DMS53 (cell line): ENCODE data around the gene PAPSS2.

ENCODE experiments used
- DNase-seq: peaks from one replicate; lab custom pipeline; 2025; lab: John Stamatoyannopoulos, UW

Gene PAPSS2

DNA sequence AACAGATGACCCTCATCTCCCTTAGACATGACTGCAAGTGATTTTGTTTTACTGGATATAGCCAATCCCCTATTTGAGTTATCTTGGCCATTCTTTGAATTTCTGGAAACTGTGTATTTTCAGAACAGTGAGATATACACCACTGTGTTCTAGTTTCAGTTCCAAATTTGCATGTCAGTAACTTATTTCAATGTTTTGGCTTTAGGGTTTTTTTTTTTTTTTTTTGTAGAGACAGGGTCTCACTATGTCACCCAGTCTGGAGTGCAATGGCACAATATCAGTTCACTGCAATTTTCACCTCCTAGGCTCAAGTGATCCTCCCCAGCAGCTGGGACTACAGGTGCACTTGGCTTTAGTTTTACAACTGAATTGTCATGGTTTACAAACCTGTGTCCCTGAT, 91.1 kb downstream of the PAPSS2 start:
- DNase-seq, result no peak

DNA sequence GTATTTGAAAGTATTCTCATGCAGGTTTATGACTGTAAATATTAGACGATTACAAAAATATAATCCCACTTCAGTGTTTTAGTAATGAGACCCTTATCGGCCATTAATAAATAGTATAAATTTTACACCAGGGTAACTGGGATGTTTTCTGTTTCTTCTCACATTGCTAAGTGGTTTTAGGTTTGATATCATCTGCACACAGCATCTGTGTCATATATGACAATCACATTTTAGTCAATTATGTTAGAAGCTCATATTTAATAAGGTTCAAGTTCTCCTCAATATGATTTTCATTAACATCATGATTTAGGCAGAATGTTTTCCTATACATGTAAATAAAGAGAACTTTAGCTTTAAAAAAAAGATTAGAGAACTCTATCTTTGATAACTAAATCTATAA, 91.6 kb downstream of the PAPSS2 start:
- no peak for DNase-seq

DNA sequence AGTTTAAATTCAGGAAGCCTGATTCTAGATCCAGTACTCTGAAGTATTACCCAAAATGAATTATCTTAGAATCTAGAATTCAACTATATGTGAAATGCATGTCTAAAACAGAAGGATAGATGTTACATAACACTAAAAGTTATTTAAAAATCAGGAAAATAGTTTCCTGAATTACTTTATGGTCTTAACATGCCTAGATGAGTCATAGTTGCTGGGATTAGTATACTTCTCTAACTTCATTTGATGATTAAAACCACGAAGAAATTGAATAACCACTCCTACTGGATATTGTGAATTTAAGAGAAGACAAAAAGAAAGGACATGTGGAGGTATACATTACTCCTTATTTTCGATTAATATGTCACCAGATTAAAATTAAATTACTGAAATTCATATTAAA, 92.9 kb downstream of the PAPSS2 start:
- no peak for DNase-seq

DNA sequence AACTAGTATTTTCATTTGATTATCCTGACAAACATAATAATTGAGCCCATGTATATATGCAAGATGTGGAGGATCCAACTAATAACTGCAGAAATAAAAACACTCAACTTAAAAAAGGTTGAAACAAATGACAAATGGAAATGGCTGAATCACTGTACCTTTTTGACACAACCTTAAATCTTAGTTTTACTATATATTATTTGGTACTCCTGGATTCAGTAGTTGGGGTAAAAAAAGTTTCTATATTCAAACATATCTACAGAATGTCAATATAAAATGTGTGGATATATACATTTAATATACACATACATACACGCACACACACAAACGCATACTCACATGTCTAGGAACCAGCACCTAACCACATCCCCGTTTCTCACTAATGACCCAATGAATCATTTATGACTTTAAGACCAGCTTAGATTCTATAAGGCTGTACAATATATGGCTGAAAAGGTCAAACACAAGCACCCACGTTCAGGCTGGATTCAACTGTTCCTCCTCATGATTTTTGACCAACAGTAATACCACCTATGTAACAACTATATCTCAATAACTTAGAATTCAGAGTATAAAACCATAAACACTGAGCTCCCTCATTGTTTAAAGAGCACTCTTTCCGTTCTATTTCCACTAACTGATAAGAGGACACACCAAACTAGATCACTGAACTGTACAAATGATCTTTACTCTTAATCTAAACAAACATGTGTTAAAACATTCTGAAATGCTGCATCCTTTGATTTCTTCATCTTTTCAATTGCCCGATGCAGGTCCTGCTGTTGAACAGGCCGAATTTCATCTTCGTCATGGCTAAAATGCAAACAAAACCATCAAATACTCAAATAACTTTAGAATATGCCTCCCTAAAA, 94.6 kb downstream of the PAPSS2 start:
- no peak for DNase-seq

DNA sequence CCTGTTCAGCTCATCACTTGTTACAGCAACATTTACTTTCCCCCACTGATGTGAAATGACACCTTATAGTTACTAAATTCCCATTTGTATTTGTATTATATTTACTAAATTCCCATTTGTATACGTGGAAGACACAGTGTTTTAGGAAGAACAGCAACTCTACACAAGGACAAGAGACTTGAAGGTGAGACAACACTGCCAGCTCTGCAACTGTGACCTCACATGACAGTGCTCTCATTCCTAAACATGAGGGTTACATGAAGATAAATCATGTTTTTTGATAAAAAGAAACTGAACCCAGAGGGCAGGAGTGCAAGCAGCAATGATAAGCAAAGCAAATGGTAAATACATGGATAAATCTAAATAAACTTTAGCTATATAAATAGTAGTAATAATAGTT, 98.0 kb downstream of the PAPSS2 start:
- no peak for DNase-seq

DNA sequence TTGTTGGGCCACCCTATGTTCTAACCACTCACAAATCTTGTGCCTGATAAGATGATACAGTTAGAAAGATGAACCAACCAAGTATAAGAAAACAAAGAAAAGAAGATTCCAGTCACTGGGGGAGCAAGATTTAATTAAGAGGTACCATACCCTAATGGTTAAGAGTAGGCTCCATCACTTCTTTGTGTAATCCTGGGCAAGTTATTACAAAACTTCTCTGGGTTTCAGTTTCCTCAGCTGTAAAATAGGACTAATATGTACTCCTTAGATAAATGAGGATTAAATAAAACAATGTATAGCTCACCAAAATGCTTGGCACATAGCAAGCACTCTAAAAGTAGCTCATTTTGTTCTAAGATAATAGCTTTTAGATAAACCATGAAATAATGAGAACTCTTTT, 99.9 kb downstream of the PAPSS2 start:
- DNase-seq, result no peak

DNA sequence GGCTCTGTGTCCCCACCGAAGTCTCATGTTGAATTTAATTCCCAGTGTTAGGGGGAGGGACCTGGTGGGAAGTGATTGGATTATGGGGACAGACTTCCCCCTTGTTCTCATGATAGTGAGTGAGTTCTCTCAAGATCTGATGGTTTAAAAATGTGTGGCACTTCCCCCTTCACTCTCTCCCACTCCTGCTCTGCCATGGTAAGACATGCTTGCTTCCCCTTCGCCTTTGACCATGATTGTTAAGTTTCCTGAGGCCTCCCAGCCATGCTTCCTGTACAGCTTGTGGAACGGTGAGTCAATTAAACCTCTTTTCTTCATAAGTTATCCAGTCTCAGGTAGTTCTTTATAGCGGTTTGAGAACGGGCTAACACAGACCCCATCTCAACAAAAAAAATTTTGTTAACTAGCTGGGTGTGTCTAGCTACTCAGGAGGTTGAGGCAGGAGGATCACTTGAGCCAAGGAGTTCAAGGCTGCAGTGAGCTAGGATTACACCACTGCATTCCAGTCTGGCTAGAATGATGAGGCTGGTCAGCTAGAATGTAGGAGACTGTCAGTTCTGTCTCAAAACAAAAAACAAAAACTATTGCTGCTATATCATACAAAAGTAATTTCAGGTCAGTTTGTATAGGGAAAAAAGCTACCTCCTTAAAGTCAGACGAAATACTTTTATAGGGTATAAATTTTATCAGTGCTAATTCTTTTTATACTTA, 100.7 kb downstream of the PAPSS2 start:
- DNase-seq, result no peak

DNA sequence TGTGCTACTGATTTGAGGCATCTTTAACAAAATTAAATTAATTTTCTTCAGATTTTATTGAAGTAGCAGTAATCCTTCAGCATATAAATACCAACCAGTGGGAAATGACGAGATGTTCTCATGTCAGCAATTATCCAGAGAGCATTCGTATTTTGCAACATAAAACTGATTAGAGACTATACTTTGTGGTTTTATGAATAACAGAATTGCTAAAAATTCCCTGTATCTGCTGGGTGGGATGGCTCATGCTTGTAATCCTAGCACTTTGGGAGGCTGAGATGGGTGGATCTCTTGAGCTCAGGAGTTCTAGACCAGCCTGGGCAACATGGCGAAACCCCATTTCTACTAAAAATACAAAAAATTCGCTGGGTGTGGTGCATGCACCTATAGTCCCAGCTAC, 101.5 kb downstream of the PAPSS2 start:
- no peak for DNase-seq

DNA sequence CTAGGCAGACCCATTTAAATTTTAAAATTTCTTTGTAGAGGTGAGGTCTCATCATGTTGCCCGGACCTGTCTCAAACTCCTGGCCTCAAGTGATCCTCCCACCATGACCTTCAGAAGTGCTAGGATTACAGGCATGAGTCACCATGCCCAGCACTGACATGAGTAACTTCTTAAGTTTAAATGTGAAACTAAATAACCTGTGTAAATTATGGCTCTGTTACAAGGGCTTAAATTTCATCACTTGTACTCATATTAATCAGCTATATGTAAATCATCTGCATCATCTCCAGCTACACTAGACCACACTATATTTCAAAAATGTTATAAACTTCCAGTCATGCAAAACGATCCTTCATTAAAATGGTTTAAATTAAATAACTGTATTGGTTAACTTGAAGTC, 102.2 kb downstream of the PAPSS2 start:
- peak; percentile 54 for DNase-seq

DNA sequence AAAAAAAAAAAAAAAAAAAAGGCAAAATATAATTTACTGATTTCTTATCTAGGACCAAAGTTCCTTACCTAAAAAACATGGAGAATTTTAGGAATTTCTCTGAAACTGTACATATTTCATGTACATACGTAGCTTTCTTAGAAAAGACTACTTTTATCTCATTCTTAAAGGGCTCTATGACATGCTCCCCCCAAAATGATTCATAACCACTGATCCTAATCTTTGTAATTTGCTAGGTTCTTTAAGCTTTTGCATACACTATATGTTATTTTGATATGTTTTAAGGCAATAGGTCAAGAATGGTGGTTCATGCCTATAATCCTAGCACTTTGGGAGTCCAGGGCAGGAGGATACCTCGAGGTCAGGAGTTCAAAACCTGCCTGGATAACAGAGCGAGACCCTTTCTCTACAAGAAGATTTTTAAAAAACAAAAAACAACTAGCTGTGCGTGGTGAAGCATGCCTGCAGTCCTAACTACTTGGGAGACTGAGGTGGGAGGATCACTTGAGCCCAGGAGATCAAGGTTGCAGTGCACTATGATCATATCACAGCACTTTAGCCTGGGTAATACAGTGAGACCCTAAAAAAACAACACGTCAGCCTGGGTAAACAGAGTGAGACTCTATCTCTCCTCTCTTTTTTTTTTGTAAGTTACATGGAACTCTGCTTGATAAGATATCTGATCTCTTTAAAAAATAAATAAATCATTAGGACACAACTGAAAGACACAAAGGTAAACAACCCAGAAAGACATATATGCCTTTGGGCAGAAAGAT, 103.6 kb downstream of the PAPSS2 start:
- no peak for DNase-seq

DNA sequence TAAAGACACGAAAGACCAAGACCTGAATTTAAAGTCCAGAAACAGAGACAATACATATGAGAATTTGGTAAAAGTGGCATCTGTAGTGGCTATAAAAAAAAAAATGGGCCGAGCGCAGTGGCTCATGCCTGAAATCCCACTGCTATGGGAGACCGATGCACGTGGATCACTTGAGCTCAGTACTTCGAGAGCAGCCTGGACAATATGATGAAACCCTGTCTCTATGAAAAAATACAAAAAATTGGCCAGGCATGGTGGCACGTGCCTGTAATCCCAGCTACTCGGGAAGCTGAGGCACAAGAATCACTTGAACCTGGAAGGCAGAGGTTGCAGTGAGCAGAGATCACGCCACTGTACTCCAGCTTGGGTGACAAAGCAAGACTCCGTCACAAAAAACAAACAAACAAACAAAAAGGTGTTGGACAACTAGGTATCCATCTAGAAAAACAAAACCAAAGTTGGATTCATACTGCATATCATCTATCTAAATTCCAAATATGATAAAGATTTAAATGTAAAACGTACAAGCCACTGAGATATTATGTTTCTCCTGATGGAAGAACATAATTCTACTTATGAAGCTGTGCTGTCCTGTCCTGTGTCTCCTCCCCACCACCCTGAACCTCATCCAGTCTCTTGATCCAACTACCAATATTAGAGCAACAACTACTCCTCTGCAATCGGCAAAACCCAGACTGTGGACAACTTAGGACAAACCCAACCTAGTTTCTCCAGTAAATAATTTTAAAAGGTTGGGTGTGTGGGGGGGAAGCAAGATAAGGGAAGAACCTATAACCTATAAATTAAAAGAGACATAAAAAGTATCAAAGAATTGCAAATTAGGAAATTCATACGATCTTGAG, 104.6 kb downstream of the PAPSS2 start:
- no peak for DNase-seq

DNA sequence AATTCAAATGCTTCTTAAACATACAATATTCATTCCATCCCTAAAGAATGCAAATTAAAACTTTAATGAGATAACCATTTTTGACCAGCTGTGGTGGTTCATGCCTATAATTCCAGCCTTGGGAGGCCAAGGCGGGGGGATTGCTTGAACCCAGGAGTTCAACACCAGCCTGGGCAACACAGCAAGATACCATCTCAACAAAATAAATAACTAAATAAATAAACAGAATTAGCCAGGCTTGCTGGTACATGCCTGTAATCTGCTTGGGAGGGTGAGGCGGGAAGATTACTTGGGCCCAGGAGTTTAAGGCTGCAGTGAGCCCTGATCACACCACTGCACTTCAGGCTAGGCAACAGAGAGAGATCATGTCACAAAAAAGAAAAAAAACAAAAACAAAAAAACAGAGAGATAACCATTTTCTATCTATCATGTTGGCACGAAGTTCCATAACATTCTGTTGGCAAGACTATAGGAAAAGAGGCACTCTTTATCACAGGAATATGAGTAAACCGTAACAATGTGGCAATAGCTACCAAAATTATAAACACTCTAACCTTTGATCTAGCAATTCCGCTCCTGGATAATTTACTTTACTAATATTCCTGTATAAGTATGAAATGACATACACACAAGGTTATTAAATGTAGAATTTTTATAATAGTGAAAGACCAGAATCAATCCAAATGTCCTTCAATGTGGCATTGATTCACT, 106.1 kb downstream of the PAPSS2 start:
- no peak for DNase-seq

DNA sequence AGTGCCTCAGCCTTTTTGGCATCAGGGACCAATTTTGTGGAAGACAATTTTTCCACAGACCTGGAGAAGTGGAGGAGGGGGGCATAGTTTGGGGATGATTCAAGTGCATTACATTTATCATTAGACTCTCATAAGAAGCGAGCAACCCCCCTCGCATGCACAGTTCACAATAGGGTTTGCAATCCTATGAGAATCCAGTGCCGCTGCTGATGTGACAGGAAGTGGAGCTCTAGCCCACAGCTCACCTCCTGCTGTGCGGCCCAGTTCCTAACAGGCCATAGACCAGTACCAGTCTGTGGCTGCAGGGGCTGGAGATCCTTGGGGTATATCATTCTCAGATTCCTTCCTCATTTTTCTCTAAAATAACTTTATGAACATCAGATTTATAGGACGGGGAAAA, 107.6 kb downstream of the PAPSS2 start:
- DNase-seq, result no peak

DNA sequence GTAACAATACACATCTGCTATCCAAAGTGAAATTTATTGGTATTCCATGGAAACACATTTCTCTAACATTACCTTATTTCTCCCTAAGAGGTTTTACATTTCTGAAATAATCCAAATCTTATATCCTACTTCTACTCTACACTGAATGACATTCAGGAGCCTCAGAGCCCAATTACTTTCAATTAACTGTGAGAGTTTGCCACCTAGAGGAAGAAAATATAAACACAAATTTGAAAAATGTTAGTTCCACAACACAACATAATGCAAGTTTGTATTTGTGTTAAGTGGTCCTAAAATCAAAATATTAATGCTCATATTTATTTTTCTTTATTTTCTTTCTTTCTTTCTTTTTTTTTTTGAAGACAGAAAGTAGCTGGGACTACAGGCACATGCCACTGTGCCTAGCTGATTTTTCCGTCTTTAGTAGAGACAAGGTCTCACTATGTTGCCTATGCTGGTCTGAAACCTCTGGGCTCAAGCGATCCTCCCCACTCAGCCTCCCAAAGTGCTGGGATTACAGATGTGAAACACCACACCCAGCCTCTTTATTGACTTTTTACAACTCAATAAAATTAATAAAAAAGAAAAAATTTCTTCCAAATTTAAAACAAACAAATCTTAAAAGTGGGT, 112.3 kb downstream of the PAPSS2 start:
- DNase-seq, result peak; percentile 60

DNA sequence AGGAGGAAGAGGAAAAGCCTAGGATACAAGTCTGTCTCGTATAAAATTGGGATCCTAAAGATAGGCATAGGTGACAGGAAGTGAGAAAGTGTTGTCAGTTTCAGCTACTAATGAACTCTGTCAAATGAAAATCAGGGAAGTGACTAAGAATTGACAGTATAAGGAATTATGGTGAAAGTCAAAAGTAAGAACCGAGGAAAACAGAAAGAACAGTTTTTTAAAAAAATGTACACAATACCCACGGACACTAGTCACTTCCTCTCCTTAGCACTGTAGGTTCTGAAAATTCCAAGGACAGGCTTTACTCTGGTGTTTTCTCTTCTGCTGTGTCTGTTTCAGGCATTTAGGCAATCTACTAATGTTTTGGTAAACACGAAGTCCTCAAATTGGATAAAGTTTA, 116.1 kb downstream of the PAPSS2 start:
- DNase-seq, result no peak

DNA sequence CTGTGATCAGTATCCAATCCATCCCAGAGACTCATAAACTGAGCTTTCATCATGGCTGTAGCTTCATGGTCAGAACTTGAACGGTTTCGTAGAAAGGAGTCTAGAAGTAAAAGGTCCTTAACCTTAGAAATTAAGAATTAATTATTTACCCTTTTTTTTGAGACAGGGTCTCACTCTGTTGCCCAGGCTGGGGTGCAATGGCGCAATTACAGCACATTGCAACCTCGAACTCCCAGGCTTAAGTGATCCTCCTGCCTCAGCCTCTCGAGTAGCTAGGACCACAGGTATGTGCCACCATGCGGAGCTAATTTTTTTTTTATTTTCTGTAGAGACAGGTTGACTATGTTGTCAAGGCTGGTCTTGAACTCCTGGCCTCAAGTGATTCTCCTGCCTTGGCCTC, 116.7 kb downstream of the PAPSS2 start:
- DNase-seq, result no peak

DNA sequence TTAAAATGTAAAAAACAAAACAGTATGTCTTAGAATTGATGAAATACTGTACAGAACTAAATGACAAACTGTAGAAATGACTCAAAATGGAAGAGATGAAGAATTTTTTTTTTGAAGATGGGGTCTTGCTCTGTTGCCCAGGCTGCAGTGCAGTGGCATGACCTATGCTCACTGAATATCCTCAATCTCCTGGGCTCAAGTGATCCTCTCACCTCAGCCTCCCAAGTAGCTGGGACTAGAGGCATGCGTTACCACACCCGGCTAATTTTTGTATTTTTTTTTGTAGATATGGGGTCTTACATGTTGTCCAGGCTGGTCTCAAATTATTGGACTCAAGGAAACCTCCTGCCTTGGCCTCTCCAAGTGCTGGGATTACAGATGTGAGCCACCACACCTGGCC, 121.9 kb downstream of the PAPSS2 start:
- DNase-seq, result no peak

DNA sequence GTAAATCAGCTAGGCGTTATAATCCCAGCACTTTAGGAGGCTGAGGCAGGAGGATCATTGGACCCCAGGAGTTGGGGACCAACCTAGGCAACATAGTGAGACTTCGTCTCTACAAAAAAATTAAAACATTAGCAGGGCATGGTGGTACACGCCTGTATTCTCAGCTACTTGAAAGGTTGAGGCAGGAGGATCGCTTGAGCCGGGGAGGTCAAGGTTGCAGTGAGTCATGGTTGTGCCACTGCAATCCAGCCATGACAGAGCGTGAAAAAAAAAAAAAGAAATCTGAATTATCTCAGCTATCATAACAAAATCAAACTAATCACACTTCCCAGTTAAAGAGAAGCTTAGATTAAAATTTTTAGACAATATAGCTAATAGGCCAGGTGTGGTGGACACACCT, 123.0 kb downstream of the PAPSS2 start:
- DNase-seq, result no peak

DNA sequence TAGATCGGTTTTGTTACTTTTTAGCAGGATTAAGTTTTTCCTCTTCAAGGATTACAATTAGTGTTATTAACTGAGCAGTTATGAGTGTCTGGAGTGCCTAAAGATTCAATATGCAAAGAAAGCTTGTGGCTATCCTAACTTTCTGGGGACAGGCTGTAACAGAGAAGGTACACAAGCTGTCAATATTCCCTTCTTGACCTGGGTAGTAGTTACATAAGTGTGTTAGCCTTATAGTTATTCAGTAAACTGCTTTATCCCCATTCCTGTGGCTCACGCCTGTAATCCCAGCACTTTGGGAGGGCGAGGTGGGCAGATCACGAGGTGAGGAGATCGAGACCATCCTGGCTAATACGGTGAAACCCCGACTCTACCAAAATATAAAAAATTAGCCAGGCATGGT, 126.7 kb downstream of the PAPSS2 start:
- no peak for DNase-seq

DNA sequence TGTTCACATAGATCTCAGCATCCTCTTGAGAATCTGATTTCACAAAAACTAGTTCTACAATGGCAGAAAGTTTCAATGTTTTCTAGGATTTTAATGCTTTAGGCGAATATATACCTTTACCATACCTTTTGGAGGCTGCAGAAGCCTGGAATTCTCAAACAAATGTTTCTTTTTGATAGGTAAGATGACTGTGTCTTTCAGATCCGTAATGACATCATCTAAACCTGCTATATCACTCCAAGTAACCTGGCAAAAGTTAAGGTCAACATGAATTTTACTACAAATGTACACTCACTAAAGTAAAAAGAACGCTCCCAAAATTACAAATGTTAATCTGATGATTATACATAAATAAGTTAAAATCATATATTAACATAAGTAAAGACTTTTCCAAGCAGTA, 130.5 kb downstream of the PAPSS2 start:
- DNase-seq, result no peak

DNA sequence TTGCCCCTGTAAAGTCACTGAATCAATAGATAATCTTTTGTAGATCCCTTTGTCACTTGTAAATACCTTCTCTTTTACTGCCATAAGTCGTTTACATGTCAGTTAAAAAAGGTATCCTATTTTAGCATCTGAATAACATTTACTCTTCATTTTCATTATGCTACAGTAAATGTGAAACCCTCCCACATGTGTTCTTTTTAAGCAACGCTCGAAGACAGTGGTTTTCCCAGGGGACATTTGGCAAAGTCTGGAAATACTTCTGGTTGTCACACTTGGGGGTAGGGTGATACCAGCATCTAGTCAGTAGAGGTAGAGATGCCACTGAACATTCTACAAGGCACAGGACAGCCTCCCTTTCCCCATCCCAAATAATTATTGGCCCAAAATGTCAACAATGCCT, 134.6 kb downstream of the PAPSS2 start:
- no peak for DNase-seq
